Lower leg skin (tissue), 4 donors: ENCODE measurements around the gene JUP. TPM values are rescaled to one million over a fixed set of nuclear protein-coding genes. Genes with fewer than 3 reads are reported as not detected.

Experiments used
- DNase-seq, 2 donors: peaks; one replicate each; pipeline ENCODE4 v3.0.0-alpha.2; 2019; ENCODE audit warnings: low spot score in 2 of 2
- H3K4me3 ChIP-seq: fragments of 200-600 bp; sonication (generic); 2 replicates; pipeline ENCODE4 v1.5.1; 2017; ENCODE audit warnings: mild to moderate bottlenecking, low read depth; ENCODE audit not compliant: poor library complexity, severe bottlenecking
- CTCF ChIP-seq, 3 donors: fragments of 450-650 bp; IDR thresholded peaks; one replicate each; pipeline ENCODE4 v1.5.1; 2016; ENCODE audit warnings: antibody characterized with exemption in 3 of 3, mild to moderate bottlenecking in 3 of 3, moderate library complexity in 2 of 3
- POLR2A ChIP-seq, 2 donors: fragments of 450-650 bp; IDR thresholded peaks; one replicate each; pipeline ENCODE4 v1.6.1; 2016 to 2017; ENCODE audit warnings: antibody characterized with exemption in 2 of 2, mild to moderate bottlenecking in 1 of 2, moderate library complexity in 1 of 2
- WGBS, 2 donors: methylation state at CpG; one replicate each; pipeline ENCODE4 v1.1.5; 2018; 5-methylcytosine and 5-hydroxymethylcytosine counted together
- intact Hi-C: fragments of 100-400 bp; cut with DNase I; formaldehyde crosslinking; loops from one replicate; pipeline ENCODE4 v1.15.0; 2023; ENCODE audit warnings: low total_unique reads
- total RNA-seq, 4 donors: library from RNA; depleted of rRNA; stranded (reverse); fragments of >200 nt; gene quantifications; one replicate each; pipeline ENCODE4 v1.1.0, GENCODE V29; 2016

Gene JUP
- total RNA-seq, 4 donors from 2014 or later = 1,980 to 2,336 (median 2,116) TPM

- intact Hi-C loops = no loop called here
- TF ChIP-seq CTCF (IDR thresholded peaks at IDR 0.05) (no peak), POLR2A (IDR thresholded peaks at IDR 0.05) (no peak)
- no peak overlapping the region for H3K4me3 ChIP-seq
- 95 to 99% methylated on average over 5 of the region's 5 CpGs for WGBS, 2 donors
- no peak for DNase-seq
Measured at GRCh38 chr17:41738801-41739112, 47.8 kb downstream of the JUP start.

- peak; percentile 68 to 97 for DNase-seq
- 33 to 34% methylated on average over 9 to 10 of the region's 10 CpGs for WGBS, 2 donors
- intact Hi-C loops = no loop called here
- peak in 1 of 3 donors; percentile 96 for TF ChIP-seq CTCF (IDR thresholded peaks at IDR 0.05)
- TF ChIP-seq POLR2A (IDR thresholded peaks at IDR 0.05) = no peak
- no peak overlapping the region for H3K4me3 ChIP-seq
Measured at GRCh38 chr17:41738077-41738800, 48.3 kb downstream of the JUP start.

GRCh38 chr17:41737680-41738023, 48.9 kb downstream of the JUP start:
- intact Hi-C loops = loop anchor here (2.0 kb wide), 1 partner anchor 65 kb away; no protein-coding TSS in a partner anchor
- TF ChIP-seq POLR2A (IDR thresholded peaks at IDR 0.05) = no peak
- H3K4me3 ChIP-seq = no peak overlapping the region
- WGBS, 2 donors = 32 to 90% methylated on average over 3 to 5 of the region's 5 CpGs
- DNase-seq = no peak

- 53 to 65% methylated on average over 17 of the region's 17 CpGs for WGBS, 2 donors
- no peak overlapping the region for H3K4me3 ChIP-seq
- intact Hi-C loops = loop anchor here (2.0 kb wide), 1 partner anchor 66 kb away; no protein-coding TSS in a partner anchor
- no peak for DNase-seq
- TF ChIP-seq CTCF (IDR thresholded peaks at IDR 0.05) (no peak), POLR2A (IDR thresholded peaks at IDR 0.05) (no peak)
Measured at GRCh38 chr17:41736983-41737679, 49.4 kb downstream of the JUP start.

- intact Hi-C loops = loop anchor here (2.0 kb wide), 1 partner anchor 67 kb away; no protein-coding TSS in a partner anchor
- TF ChIP-seq POLR2A (IDR thresholded peaks at IDR 0.05) (no peak), CTCF (IDR thresholded peaks at IDR 0.05) (no peak)
- WGBS, 2 donors = 90 to 95% methylated on average over 4 of the region's 4 CpGs
- no peak overlapping the region for H3K4me3 ChIP-seq
- no peak for DNase-seq
Measured at GRCh38 chr17:41735744-41736143, 50.8 kb downstream of the JUP start.

GRCh38 chr17:41734949-41735313, 51.6 kb downstream of the JUP start:
- H3K4me3 ChIP-seq = no peak overlapping the region
- no peak for DNase-seq
- TF ChIP-seq POLR2A (IDR thresholded peaks at IDR 0.05) (no peak), CTCF (IDR thresholded peaks at IDR 0.05) (no peak)
- WGBS, 2 donors = 1 to 3% methylated on average over 14 to 17 of the region's 23 CpGs
- intact Hi-C loops = no loop called here
